Prostate gland (tissue), 2 donors: ENCODE data around the gene NDFIP1.

Experiments used
- POLR2A ChIP-seq: fragments of 450-650 bp; IDR thresholded peaks from one replicate; pipeline ENCODE4 v1.6.1; 2016; ENCODE audit warnings: antibody characterized with exemption, mild to moderate bottlenecking
- POLR2AphosphoS5 ChIP-seq: sonication (generic); formaldehyde crosslinking; IDR thresholded peaks from one replicate; pipeline ENCODE4 v1.6.1; 2017; ENCODE audit warnings: antibody characterized with exemption
- TF ChIP-seq, protein P1 (sequence below), 4 experiments: fragments of 200-600 bp in 2 of 4; fragments of 450-650 bp in 2 of 4; sonication (generic) in 2 of 4; IDR thresholded peaks; 1 replicate in 3 of 4; 2 replicates in 1 of 4; pipeline ENCODE4 v1.5.1; 2016 to 2019; ENCODE audit warnings: antibody characterized with exemption in 4 of 4, mild to moderate bottlenecking in 2 of 4, moderate library complexity in 2 of 4

- TF ChIP-seq, protein P1, sequence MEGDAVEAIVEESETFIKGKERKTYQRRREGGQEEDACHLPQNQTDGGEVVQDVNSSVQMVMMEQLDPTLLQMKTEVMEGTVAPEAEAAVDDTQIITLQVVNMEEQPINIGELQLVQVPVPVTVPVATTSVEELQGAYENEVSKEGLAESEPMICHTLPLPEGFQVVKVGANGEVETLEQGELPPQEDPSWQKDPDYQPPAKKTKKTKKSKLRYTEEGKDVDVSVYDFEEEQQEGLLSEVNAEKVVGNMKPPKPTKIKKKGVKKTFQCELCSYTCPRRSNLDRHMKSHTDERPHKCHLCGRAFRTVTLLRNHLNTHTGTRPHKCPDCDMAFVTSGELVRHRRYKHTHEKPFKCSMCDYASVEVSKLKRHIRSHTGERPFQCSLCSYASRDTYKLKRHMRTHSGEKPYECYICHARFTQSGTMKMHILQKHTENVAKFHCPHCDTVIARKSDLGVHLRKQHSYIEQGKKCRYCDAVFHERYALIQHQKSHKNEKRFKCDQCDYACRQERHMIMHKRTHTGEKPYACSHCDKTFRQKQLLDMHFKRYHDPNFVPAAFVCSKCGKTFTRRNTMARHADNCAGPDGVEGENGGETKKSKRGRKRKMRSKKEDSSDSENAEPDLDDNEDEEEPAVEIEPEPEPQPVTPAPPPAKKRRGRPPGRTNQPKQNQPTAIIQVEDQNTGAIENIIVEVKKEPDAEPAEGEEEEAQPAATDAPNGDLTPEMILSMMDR (IDR thresholded peaks at IDR 0.05): no peak
- TF ChIP-seq POLR2AphosphoS5 (no peak), POLR2A (no peak)
Measured at GRCh38 chr5:142086679-142087078, 21.9 kb upstream of the NDFIP1 start.
